SK-N-MC (cell line): ENCODE measurements around the gene ANP32B.

Experiments used
- EZH2 ChIP-seq: fragments of 200-600 bp; sonication (generic); IDR thresholded peaks from one replicate; pipeline ENCODE4 v1.6.1; 2017; ENCODE audit warnings: antibody characterized with exemption
- POLR2AphosphoS5 ChIP-seq: IDR thresholded peaks from 2 replicates; pipeline ENCODE4 v1.6.1; 2012; ENCODE audit warnings: mild to moderate bottlenecking, low read depth, low read length, borderline replicate concordance

DNA sequence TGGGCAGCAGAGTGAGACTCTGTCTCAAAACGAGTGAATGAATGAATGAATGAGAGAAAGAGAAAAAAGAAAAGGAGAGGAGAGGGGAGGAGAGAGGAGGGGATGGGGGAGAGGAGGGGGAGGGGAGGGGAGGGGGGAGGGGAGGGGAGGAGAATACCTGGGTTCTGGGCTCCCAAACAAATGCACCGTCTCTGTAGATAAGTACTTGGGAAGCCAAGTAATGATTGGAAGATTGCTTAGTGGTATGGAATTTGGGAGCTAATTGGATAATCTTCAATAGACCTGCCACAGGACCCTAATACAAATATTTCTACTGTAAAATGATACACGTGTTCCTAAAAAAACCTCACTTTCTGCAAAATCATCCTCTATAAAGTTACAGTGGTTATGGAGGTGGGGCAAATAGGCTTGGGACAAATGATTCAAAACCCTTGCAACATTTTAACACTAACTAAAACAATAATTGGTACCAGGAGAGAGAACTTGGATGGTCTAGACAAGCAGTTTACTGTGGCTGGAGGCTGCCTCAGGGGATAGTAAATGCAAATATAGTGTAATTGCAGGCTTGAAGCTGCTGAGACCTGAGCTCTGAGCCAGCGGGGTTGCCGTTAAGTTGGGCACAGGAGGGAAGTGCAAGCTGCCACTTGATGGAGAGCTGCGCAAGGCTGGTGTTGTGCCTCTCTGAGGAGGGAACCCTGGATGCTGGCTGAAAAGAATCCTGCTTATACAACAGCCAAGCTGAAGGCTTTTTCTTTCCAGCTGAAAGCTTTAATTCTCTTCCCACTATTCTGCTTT lies 48.6 kb upstream of the ANP32B start:
- TF ChIP-seq EZH2, result no peak
- no peak for TF ChIP-seq POLR2AphosphoS5
